A549 treated with AZD2906 at 1 μM for 4 hours (cell line): Measurements from ENCODE around the gene TMEM60. TPM values are rescaled to one million over a fixed set of nuclear protein-coding genes. Genes with fewer than 3 reads are reported as not detected.

Source experiments
- total RNA-seq: library from RNA; stranded (reverse); fragments of 200-300 nt; extraction: Qiagen RNA extraction; gene quantifications from 5 replicates; pipeline ENCODE4 v1.2.3, GENCODE V29; 2022

TMEM60 gene
- 25.4 to 28.0 TPM (median 26.9 TPM) in 5 replicates for total RNA-seq

GRCh38 chr7:77798394-77799077 lies at the start of gene TMEM60, which contains the start of gene PHTF2:
Gene TMEM60, minus strand, starts transcription at chr7:77798434. Its CDS starts 4,061 bp downstream, at chr7:77794373.
Gene PHTF2, plus strand, starts transcription at chr7:77798773.

Other genes starting within 250 kb of the TMEM60 start
- gene RSBN1L, start 102.0 kb downstream of the TMEM60 start, total RNA-seq, result 7.0 to 10.5 TPM (median 7.5 TPM) in 5 replicates
- 11.2 to 19.7 TPM (median 14.4 TPM) in 5 replicates for gene PHTF2, start 339 bp upstream of the TMEM60 start, total RNA-seq